ENCODE results near the gene FAM25G. TPM values are rescaled to one million over a fixed set of nuclear protein-coding genes. Genes with fewer than 3 reads are reported as not detected.

FAM25G gene
- total RNA-seq, 1 donor from 2014 or later: not detected

Other genes starting within 250 kb of the FAM25G start
- not detected for gene GDF10, start 191.5 kb downstream of the FAM25G start, total RNA-seq (ENCODE audit: unreplicated experiment)
- gene GDF2, start 169.2 kb downstream of the FAM25G start, total RNA-seq (ENCODE audit: unreplicated experiment): not detected
- gene RBP3, start 143.3 kb downstream of the FAM25G start, total RNA-seq (ENCODE audit: unreplicated experiment): not detected
- 3.3 TPM for gene ZNF488, start 107.4 kb downstream of the FAM25G start, total RNA-seq (ENCODE audit: unreplicated experiment)
- gene ANXA8, start 7.6 kb downstream of the FAM25G start, total RNA-seq (ENCODE audit: unreplicated experiment): not detected
- gene AGAP9, start 31.9 kb upstream of the FAM25G start, total RNA-seq (ENCODE audit: unreplicated experiment): 23.7 TPM

All from glutamatergic neuron (in vitro differentiated cells).